GM18519 (cell line): ENCODE results near the gene PTPRM.

Experiments
- ATAC-seq: cut with Tn5 transposase; IDR thresholded peaks from one replicate; pipeline ENCODE4 v1.9.1; 2021; ENCODE audit warnings: mild to moderate bottlenecking, moderate library complexity; ENCODE audit not compliant: unreplicated experiment, low FRiP score

The PTPRM gene

GRCh38 chr18:7624697-7625096, 57.6 kb downstream of the PTPRM start:
- no peak for ATAC-seq

DNA sequence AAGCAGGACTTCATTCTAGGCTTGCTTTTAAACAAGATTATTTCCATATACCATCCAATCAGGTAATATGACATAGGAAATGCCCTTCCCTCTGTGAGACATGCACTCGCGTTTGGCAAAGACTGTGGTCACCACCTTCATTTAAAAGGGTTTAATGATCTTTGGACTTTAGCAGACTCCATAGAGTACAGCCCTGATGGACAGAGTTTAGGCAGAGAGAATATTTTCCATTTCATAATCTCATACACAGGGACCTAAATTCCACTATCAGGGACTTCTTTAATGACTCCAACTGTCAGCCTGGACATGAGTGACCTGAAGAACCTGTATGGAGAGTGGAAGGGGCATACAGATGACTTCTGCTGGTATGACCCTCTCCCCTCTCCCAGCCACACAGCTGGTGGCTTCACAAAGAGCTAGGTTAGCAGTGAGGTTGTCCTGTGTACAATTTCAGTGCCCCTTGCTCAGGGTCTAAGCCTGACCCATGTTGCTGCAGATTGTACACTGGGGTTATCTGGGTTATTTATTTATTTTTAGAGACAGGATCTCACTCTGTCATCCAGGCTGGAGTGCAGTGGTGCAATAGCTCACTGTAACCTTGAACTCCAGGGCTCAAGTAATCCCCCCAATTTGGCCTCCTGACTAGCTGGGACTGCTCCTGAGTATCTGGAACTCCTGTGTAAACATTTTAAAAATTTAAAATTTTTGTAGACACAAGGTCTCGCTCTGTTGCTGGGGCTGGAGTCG, 59.2 kb downstream of the PTPRM start:
- ATAC-seq = no peak

DNA sequence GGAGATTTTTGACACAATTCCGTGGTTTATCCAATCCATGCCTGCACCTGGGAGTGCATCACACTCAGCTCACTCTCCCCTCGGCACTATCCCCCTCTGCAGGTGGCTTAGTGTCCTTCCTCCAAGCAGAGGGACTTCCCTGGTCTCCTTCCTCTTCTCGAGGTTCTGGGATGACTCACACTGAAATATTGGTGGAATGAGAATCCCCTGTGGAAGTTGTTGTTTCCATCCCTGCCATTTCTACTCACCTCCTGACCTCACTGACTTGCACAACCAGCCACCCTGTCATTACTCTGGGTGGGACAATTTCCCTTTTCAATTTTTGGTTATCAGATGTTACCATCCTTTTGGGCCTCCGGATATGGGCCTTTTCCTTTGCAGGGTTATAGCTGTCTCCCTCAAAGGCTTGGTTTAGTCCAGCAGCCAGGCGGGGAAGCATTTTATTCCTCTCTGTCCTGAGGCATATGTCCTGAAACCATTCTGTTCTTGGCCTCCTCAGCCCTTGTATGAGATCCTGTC, 59.9 kb downstream of the PTPRM start:
- ATAC-seq = no peak

DNA sequence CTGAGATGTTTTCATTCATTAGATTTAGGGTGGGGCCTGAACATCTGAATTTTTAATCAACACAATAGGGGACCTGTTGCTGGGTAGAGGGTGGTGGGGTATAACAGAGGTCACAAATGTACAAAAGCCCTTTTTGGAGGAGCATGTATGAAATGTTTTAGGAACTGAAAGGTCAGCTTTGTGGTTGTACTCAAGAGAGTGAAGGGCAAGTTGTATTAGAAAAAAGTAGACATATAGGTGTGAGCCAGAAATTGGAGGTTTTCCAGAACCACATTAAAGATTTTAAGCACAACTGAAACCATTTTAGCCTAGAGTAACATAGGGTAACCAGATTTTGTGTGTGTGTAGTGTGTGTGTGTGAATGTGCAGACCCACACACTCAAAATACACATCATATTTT, 62.3 kb downstream of the PTPRM start:
- no peak for ATAC-seq

GRCh38 chr18:7630731-7631442, 63.8 kb downstream of the PTPRM start:
- ATAC-seq = no peak

- ATAC-seq = no peak
Observed at GRCh38 chr18:7632152-7633098, 65.3 kb downstream of the PTPRM start.

- no peak for ATAC-seq
Observed at GRCh38 chr18:7633171-7633570, 66.1 kb downstream of the PTPRM start.

DNA sequence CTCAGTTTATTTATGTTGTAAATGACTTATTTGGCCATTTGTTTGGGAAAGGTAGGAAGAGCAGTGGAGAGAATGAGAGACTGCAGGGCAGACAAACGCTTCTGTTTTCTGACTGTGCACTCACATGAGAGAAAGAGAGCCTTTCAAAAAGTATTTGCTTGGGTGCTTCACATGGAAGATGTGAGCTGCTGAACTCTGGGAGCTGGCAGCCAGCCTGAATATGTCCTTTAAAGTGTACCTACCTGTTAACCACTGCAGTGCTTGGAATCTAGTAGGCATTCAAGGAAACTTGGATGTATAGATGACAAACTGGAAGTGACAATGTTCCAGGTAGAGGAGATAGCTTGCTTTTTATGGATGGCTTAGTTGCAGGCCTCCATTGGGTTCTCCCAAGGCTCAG, 68.8 kb downstream of the PTPRM start:
- no peak for ATAC-seq

- no peak for ATAC-seq
Observed at GRCh38 chr18:7637269-7637668, 70.2 kb downstream of the PTPRM start.

DNA sequence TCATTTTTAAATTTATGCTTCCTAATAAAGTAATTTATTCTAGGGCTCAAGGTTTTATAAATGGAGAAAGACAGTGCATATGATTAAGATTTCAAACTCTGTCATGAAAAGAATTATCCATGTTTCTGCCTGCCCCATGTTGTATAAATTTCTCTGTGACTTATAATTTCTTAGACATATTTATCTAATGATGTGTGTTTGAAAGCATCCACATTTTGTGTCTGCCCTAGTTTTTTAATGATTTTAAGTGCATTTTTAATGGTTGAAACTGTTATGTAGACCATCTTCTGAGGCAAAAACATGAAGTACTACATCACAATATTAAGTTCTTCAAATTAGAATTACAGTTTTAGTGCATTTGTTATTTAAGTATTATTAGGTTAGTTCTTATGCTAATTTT, 71.2 kb downstream of the PTPRM start:
- ATAC-seq = no peak

GRCh38 chr18:7641813-7642212, 74.7 kb downstream of the PTPRM start:
- ATAC-seq = no peak

DNA sequence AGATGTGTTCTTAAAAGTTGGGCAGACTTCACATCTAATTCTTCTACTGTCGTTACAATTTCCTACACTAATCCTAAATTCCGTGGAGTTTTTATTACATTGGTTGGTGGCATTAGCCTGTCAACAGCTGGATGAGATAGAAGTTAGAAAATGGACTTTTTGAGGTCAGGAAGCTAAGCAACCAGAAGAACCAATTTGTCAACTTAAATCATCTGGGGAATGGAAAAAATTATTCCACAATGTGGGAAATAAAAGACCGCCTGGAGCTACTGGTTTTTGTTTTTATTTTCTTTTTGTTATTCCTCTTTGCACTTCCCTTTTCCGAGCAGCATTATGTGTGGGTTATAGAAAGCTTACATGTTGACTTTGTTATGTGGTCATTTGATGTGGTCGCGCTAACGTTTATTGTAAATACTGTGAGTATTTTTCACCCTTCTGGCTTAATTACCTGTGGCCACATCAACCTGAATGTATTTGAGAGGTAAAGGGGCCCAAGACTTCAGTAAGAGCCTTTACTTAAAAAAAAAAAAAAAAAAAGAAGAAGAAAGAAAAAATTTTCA, 75.3 kb downstream of the PTPRM start:
- no peak for ATAC-seq

DNA sequence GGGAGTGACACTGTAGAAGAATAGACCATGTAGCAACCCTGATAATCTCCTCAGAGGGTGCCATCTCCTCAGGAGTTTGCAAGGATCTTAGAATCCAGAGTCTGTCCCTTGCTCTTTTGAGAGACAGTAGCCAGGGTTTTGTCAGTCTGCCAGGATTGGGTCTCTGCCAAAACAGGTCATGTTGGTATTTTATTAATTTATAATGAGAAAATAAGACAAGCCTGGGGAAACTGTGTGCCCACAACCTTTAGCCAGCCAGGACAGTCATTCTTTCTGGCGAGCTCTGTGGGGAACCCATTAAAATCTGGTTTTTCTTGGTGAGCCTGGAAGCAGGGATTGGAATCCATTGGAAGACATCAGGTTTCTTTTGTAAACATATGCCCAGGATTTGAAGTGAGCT, 78.6 kb downstream of the PTPRM start:
- no peak for ATAC-seq

DNA sequence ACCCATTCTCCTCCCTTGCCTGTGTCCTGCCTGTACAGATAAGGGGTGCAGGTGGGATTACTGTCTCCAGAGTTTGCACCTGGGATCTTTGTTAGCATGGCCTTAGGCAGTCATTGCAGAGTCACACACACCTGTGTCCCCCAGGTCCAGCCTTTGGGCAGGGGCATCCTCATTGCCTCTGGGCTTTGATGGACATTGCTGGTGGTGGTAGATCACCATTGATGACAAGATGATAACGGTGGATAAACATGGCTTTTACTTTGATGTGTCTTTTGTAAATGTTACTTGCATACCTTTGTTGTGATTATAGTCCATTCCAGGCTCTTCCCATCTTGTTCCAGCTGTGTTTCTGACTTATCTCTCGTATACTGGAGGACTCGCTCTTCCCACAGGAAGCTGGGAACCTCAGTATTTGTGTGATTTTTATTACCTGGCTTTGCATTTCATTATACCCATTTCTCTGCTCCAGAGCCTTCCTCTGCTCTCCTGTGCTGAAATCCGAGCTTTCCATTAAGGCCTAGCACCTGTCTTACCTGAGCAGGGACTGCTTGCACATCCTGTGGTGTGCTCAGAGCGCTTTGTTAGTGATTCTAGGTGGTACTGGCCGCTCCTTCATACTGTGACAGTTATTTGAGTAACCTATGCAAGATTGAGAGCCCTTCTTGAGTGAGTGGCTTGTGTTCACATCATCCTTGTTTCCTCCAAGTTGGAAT, 79.2 kb downstream of the PTPRM start:
- ATAC-seq = no peak

DNA sequence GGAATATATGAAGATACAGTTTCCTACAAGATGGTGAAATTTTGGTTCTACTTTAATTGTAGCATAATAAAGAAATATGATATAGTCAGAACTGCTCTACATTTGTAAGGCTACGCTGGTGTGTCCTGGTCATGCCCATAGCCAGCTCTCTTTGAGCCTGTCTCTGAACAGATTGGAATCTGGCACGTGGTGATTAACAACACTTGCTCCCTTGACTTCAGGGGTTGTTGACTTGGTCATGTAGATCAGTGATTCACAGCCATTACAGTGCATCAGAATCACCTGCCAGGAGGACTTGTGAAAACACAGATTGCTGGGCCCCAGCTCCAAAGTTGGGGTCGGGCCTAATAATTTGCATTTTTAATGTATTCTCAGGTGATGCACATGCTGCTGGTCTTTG, 80.4 kb downstream of the PTPRM start:
- no peak for ATAC-seq

- ATAC-seq = no peak
Observed at GRCh38 chr18:7657050-7657449, 89.9 kb downstream of the PTPRM start.

- ATAC-seq = no peak
Observed at GRCh38 chr18:7657937-7658336, 90.8 kb downstream of the PTPRM start.

- no peak for ATAC-seq
Observed at GRCh38 chr18:7658701-7659100, 91.6 kb downstream of the PTPRM start.

DNA sequence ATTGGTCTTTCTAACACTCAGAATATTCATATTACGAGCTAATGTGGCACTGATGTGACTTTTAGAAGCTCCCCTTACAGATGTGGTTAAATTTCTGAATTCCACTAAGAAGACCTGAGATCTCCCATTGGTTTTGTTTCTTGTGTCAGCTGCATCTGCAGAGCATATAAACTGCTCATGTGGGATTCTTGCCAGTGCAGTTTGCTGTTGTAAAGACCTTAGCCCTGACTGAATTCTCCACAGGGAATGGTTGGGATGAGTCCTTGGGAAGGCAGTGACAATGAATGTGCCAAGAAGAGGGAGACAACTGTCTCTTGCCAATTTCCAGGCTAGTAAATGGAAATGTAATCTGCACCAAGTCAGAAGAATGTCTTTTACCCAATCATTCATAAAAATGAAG, 94.1 kb downstream of the PTPRM start:
- ATAC-seq = no peak

GRCh38 chr18:7662866-7663265, 95.8 kb downstream of the PTPRM start:
- ATAC-seq = no peak
